ENCODE results near the gene GMCL2.
"Not testable (repeated sequence)": the region's sequence is repeated elsewhere in the genome, so short reads cannot be mapped to it uniquely, and the experiment has no call there.

GMCL2 gene

DNA sequence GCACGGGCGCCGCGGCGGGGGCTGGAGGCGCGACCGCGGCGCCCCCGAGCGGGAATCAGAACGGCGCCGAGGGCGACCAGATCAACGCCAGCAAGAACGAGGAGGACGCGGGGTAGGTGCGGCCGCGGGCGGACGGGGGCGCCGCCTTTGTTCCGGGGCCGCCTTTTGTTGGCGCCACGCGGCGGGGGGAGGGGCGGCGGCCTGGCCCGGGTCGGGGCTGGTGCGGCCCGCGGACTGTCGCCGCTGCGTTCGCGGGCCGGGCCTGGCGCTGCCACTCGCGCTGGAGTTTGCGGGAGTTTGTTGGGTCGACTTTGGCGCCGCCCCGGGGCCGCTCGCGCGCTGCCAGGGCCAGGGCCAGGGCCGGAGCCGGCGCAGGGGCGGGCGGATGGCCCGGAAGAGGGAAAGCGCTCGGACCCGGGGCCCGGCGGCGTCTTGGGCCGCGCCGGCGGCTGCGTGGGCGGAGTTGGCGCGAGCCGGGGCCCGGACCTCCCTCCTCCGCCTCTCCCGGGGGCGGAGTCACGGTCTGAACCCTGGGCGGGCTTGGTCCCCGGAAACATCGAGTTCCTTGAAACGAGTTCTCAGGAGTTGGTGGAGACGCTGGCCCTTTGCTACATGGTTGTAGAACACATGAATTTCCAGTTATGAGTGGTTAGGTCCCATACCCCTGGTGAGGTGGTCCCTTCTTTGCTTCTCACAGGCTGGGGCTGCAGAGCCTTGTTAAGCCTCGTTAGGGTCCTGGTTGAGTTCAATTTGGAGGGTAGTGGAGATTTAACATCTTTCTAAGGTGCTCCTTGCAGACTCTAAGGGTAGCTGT lies 18.0 kb upstream of the GMCL2 start:
- DNase-seq: peak; percentile 55

DNA sequence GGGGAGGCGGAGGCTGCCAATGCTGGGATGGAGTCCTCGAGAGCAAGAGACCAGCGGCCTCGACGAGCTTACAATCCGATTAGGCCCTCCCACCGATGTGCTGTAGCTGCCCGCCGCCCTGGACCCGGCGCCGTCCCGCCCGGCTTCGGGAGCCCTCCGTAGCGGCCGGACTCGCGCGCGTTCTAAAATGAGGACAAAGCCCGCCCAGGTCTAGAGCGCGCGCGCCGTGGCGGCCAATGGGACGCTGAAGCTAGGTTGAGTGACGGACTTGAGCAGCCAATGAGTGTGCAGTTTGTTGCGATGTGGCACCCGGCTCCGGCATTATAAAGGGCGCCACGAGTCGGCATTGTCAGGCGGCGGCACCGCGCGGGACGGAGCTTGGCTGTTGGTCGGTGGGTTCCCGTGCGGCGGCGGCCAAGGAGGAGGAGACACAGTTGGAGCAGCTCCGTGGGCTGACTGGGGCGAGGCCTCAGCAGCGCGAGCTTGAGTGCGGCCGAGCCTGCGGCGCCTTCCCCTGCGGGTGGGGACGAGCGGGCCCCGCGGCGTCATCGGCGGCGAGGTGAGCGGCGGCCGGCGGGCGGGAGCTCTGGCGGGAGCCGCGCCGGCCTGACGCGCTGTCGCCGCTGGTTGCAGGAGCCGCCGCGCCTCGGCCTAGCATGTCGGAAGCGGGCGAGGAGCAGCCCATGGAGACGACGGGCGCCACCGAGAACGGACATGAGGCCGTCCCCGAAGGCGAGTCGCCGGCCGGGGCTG lies 17.2 kb upstream of the GMCL2 start, which contains the start of gene HNRNPAB:
Gene HNRNPAB (plus strand): TSS at position 352 of the 753 bp plus-strand sequence. CDS start 305 bp downstream, at position 657.
- peak; percentile 89 for DNase-seq

DNA sequence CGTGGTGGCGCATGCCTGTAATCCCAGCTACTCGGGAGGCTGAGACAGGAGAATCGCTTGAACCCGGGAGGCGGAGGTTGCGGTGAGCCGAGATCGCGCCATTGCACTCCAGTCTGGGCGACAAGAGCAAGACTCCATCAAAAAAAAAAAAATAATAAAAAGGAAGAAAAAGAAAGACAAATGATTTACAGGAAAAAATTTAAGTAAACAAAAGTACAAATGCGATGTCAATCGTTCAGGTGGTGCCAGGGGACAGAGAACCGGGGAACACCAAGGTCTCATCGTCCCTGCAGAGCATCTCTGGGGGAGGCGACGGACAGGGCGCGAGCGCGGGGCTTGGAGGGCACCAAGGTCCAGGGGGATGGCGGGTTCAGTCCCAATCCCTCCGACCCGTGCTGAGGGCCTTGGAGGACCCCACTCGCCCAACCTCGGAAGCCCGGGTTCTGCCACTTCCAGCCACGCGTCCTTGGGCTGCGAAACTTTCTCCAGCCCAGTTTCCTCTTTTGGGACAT lies 16.6 kb upstream of the GMCL2 start:
- DNase-seq: no peak

DNA sequence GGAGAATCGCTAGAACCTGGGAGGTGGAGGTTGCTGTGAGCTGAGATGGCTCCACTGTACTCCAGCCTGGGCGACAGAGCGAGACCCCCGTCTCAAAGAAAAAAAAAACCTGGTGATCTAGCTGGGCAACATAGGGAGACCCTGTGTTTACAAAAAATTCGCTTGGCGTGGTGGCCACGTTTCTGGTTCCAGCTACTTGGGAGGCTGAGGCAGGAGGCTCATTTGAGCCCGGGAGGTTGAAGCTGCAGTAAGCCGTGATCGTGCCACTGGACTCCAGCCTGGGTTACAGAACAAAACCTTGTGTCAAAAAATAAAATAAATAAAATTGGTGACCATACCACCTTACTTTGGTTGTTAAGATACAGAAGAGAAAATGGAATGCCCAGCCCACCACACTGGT lies 15.4 kb upstream of the GMCL2 start:
- no peak for DNase-seq

DNA sequence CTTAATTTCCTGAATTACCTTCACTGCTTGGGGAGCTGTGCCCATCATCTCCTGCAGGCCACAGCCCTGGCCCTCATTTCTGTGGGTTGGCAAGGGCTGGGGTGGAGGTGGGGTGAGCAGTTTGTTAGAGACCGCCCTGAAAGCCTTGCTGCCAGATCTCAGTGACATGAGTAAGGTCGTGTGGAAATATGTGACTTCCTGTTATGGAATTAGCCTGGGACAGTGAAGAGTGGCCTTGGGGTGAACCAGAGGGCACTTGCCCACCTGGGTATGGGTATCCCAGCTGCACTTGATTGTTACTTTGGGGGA lies 14.7 kb upstream of the GMCL2 start:
- DNase-seq: no peak

DNA sequence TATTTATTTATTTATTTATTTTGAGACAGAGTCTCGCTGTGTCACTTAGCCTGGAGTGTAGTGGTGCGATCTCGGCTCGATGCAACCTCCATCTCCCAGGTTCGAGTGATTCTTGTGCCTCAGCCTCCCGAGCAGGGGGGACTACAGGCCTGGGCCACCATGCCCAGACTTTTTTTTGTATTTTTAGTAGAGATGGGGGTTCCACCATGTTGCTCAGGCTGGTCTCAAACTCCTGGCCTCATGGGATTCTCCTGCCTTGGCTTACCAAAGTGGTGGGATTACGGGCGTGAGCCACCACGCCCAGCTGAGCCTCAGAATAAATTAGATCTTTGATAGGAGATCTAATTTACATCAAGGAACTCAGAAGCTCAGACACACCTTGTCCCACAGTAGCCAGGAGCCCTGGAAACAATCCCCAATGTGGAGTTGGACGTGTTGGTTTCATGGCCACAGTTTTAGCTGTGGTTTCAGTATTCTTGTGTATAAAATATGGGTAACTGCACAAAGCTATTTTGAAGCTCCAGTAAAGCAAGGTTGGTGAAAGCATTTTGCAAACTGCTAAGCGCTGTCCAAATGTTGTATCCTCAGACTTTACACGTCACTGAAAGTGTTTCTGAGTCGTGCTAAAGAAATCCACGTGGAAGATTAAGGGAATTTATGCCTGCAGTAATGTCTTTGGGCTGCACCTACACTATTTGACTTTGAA lies 14.2 kb upstream of the GMCL2 start:
- no peak for DNase-seq

DNA sequence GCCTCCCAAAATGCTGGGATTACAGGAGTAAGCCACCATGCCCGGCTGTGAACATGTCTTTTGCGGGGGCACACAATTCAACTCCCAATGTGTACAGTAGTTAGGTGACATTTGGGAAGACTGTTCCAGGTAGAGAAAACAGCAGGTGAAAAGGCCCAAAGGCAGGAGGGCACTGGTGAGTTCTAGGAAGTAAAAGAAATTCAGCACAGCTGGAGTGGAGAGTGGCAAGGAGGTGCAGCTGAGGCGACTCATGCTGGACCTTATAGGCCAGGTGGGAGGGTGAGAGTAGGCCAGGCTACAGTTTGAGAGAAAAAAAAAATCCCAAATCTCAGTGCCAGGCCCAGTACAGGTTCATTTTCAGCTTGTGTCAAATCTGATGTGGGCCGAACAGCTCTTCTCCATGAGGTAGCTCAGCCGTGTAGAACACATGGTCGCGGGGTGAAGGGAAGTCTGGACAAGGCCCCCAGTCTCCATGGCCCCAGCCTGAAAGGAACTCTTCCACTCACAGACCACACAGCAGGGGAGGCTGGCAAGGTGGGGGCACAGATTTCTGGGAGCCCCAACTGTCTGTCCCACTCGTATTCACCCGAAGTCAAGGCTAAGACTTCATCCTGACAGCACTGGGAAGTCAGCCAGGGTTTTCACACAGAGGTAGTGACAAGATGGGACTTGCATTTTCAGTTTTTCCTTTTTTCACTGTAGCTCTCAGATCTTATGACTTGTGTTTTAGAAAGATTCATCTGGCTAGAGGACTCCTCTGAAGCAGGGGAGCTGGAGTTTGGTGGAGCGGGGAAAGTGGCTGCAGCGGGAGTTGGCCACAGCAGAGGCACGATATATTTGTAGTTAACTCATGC lies 12.6 kb upstream of the GMCL2 start:
- DNase-seq: no peak

DNA sequence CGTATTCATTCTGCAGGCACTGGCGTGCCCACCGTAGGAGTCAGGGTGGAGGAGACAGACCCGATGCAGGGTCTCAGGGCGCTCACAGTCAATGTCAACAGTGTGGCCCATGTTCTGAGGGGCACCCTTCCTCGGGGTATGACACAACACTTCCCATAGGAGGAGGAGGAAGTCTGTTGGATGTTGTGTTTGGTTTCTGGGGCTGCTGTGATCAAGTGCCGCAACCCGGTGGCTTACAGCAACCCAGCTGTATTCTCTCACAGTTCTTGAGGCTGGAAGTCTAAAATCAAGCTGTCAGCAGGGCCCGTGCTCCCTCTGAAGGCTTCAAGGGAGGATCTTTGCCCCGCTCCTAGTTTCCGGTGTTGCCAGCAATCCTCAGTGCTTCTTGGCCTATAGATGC lies 11.5 kb upstream of the GMCL2 start:
- no peak for DNase-seq

DNA sequence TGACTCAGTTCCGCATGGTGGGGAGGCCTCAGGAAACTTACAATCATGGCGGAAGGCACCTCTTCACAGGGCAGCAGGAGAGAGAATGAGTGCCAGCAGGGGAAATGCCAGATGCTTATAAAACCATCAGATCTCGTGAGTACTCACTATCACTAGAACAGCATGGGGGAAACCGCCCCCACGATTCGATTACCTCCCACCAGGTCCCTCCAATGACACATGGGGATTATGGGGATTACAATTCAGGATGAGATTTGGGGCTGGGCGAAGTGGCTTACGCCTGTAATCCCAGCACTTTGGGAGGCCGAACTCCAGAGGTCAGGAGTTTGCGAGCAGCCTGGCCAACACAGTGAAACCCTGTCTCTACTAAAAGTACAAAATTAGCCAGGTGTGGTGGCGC lies 11.0 kb upstream of the GMCL2 start:
- DNase-seq: not testable (repeated sequence)

DNA sequence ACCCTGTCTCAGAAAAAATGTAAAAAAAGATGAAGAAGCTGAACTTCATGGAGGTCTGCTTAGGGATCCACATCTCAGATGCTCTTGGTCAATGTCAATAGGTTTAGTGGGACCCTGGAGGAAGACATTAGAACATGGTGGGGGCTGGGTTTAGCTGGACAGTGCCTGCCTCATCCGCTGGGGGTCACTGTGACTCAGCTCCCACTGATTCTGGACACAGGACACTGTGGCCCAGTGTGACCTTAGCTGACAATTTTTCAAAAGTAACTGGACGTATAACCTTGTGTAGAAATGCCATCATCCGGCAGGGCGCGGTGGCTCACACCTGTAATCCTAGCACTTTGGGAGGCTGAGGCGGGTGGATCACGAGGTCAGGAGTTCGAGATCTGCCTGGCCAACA lies 9.8 kb upstream of the GMCL2 start:
- no peak for DNase-seq

DNA sequence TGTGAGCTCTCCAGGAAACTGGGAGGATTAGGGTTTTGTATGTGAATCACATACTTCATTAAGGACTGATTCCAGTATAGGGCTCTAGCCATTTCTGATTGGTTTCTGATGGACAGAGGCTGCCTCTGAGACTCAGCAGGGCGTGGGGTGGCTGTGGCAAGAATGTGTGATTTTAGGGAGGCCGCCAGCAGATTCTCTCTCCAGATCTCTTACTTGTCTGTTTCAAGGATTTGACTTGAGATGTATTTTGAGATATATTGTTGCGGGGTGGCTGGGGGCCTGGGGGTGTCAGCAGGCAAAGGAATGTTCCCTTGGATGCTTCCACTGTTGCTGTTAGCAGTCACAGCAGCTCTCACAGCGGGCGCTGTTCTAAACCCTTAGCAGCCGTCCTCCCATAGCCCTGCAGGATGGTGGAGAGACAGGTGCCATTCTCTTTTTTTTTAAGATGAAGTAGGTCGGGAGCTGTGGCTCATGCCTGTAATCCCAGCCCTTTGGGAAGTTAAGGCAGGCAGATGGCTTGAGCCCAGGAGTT lies 9.2 kb upstream of the GMCL2 start:
- DNase-seq: no peak

DNA sequence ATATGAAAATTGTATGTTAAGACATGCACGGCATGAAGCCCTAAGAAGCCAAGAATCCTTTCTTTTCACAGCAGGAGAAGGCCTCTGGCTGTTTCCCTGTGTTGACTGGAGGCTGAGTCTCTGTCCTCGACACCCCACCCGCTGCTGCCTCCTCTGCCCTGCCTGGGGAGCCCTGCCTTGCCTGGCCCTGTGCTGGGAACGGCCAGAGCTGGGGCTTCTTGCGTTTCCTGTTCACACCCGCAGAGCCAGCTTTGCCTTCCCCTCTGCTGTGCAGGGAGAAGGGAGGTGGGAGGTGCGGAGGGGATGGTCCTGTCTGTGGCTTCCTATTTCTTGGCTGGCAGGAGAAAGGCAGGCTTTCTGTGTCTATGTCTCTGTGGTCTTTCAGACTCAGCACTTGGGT lies 6.9 kb upstream of the GMCL2 start:
- DNase-seq: no peak

DNA sequence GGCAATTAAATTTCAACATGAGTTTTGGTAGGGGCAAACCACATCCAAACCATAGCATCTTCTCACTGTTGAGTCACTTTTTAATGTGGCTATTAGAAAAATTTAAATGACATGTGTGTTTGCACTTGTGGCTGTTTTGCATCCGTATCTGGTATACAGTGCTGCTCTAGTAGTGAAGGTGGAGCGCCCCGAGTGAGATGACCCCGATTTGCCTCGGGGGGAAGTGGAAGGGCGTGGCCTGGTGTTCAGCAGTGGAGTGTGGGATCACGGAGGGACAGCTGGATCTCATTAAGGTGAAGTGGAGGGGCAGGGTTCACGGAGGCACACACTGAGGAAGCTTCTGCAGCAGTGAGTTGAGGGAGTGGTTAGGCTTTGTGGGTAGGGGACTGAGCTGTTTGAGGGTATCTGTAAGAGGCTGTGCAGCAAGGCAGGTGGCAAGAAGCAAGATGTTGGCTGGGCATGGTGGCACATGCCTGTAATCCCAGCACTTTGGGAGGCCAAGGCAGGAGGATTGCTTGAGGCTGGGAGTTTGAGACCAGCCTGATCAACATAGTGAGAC lies 6.2 kb upstream of the GMCL2 start:
- no peak for DNase-seq

DNA sequence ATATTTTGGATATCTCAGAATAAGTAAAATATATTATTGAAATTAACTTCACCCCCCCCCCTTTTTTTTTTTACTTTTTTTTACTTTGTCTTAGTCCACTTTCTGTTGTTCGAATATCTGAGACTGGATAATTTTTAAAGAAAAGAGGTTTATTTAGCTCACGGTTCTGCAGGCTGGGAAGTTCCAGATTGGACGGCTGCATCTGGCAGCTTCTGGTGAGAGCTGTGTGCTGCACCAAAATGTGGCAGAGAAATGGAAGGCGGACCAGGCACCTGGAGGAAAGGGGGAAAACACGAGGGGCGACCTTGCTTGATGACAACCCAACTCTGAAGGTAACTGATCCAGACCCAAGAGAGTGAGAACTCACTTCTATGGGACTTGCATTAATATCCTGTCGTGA lies 5.6 kb upstream of the GMCL2 start:
- DNase-seq: no peak

DNA sequence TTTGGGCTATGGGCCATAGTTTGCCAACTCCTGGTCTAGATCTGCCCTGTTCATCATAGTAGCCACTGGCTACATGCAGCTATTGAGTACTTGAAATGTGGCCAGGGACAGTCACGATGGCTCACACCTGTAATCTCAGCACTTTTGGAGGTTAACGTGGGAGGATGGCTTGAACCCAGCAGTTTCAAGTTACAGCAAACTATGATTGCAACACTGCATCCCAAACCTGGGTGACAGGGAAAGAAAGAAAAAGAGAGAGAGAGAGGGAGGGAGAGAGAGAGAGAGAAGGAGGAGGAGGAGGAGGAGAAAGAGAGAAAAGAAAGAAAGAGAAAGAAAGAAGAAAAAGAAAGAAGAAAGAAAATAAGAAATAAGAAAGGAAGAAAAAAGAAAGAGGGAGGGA lies 5.1 kb upstream of the GMCL2 start:
- DNase-seq: no peak

DNA sequence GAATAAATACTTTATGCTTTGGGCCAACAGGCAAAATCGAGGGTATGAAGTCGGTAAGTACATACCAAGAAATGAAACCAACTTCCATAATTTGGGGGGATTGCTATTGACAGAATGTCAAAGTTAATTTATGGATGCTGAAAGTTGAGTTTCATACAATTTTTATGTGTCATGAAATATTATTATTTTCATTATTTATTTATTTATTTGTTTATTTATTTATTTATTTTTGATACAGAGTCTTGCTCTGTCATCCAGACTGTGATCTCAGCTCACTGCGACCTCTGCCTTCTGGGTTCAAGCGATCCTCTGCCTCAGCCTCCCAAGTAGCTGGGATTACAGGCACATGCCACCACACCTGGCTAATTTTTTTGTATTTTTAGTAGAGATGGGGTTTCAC lies 4.5 kb upstream of the GMCL2 start:
- DNase-seq: no peak

DNA sequence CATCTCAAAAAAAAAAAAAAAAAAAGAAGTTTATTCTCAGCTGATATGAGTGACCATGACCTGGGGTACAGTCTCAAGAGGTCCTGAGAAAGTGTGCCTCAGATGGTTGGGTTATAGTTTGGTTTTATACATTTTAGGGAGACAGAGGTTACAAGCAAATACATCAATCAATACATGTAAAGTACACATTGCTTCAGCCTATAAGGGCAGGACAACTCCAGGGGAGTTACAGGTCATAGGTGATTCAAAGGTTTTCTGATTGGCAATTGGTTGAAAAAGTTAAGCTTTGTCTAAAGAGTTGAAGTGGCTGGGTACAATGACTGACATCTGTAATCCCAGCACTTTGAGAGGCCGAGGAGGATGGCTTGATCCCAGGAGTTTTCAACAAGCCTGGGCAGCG lies 2.3 kb upstream of the GMCL2 start:
- no peak for DNase-seq

DNA sequence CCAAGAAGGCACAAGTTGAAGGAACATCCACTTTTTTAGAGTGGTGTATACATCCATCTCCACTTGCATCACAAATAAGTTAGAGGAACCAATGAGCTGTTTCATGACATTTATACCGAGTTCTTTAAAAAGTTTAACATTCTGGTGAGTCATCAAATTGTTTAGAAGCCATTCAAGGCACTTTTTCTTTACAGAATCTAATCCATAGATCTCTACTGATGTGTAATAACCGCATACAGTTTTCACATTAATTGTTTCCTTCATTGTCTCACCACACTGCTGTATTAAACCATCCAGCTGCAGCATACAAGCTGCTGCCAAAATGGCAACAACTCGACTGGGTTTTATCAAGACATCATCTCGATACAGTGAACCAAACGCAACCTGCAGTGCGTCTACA lies 744 bp downstream of the GMCL2 start:
- no peak for DNase-seq

DNA sequence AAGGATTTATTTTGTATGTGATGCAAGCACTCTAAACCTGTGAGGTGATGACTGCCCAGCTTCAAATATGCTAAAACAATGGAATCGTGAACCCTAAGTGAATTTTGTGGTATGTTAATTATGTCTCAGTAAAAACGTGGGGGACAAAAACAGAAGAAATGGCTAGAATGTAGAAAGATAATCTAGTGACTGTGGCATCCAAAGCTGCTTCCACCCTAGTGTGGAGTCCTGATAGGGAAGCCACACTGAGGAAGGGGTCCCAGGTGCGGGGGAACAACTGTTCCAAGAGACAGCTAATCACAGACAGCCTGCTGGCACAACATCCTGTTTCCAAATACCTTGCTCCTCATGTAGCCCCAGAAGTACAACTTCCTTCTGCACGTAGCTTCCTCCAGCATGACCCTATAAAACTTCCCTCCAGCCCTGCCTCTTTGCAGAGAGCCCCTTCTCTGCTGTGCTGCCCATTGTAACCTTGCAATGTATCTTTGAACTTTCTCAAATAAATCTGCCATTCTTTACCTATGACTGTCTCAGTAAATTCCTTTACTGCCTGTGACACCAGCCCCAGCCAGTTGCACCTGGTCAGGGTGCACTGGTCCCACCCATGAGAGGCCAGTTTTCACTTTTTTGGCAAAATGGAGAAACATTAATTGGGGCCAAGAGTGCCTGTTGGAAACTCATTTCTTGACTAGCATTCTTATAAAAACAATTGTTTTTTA lies 4.9 kb downstream of the GMCL2 start:
- no peak for DNase-seq

DNA sequence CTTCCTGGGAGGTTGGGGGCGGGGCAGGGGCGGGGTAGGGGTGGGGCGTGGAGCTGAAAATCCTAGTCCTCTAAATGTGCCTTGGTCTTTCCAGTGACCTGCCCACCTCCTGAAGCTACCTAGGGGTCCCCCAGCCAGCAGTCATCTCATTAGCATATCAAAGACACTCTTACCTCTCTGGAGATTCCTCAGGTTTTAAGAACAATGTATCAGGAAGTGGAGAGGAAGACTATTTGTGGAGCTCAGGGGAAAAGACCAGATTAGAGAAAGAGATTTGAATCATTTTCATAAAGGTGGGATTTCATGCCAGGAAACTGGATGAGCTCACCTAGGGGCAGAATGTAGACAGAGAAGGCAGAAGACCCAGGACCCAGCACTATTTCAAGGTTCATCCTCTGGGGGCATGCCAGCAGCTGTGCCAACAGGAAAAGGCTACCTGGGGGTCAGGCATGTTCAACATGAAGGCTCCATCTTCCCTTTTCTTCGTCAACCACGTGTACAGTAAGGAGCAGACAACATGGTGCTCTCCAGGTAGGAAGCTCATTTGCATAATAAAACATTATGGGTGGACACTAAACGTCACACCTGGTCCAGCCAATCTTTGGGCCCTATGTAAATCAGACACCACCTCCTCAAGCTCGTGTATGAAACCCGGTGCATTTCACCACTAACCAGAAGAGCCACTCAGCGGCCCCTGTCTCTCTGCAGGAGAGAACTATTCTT lies 6.9 kb downstream of the GMCL2 start:
- peak; percentile 43 for DNase-seq

DNA sequence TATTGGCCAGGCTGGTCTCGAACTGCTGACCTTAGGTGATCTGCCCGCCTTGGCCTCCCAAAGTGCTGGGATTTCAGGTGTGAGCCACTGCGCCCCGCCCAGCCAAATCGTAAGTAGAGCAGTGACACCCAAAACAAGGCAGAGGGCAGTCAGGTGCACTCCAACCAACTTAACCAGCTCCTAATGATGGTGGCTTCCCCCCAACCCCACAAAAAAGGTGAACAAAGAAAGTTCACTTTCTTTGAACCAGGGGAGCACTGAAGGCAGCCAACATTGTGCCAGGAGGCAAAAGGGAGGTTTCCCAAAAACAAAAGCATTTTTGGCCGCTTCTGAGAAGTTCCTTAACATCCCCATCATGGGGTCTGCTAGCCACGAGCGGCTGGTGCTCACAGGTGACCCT lies 9.6 kb downstream of the GMCL2 start:
- no peak for DNase-seq

Data from NCI-H146 (cell line).